PC-3 (cell line): ENCODE data around the gene BCL2L13. TPM values are rescaled to one million over a fixed set of nuclear protein-coding genes. Genes with fewer than 3 reads are reported as not detected.
A peak's percentile ranks its signal among the peaks of the same experiment; 100 is the strongest.
"Not testable (repeated sequence)": the region's sequence is repeated elsewhere in the genome, so short reads cannot be mapped to it uniquely, and the experiment has no call there.

Experiments
- ATAC-seq: fragments of 200-7000 bp; cut with Tn5 transposase; 2 replicates; pipeline ENCODE4 v1.9.1; 2020; ENCODE audit warnings: mild to moderate bottlenecking, moderate library complexity
- BruUV-seq: library from RNA; stranded (reverse); fragments of 400-500 nt; replicated peaks from 2 replicates; lab custom pipeline; 2021; lab: Mats Ljungman, UMichigan
- CTCF ChIA-PET: fragments of 300-600 bp; sonication (Branson Sonifier 250); formaldehyde crosslinking; loops from one replicate; lab custom pipeline; 2022; ENCODE audit warnings: antibody characterized with exemption; lab: Charles Lee
- POLR2A ChIA-PET: fragments of 300-600 bp; sonication (Branson Sonifier 250); formaldehyde crosslinking; loops from one replicate; lab custom pipeline; 2022; ENCODE audit warnings: antibody characterized with exemption; ENCODE audit not compliant: unreplicated experiment; lab: Charles Lee
- DNase-seq: peaks from one replicate; pipeline ENCODE4 v3.0.0-alpha.2; 2015
- H2AFZ ChIP-seq: fragments of 300-600 bp; sonication (generic); 2 replicates; pipeline ENCODE4 v1.6.0; 2016; ENCODE audit warnings: antibody characterized with exemption, low read length
- H3F3A ChIP-seq: fragments of 300-600 bp; sonication (generic); one replicate; pipeline ENCODE4 v1.6.0; 2017; ENCODE audit warnings: antibody characterized with exemption, low read length, control low read depth, mild to moderate bottlenecking; ENCODE audit not compliant: unreplicated experiment
- H3K27ac ChIP-seq: fragments of 300-600 bp; sonication (generic); 2 replicates; pipeline ENCODE4 v1.5.1; 2016; ENCODE audit warnings: mild to moderate bottlenecking, low read length
- H3K27me3 ChIP-seq: fragments of 300-600 bp; sonication (generic); 2 replicates; pipeline ENCODE4 v1.6.1; 2016; ENCODE audit warnings: low read length, mixed read lengths
- H3K36me3 ChIP-seq: fragments of 300-600 bp; sonication (generic); 2 replicates; pipeline ENCODE4 v1.6.1; 2016; ENCODE audit warnings: low read depth, mixed run types, low read length, mixed read lengths
- H3K4me1 ChIP-seq: fragments of 300-600 bp; sonication (generic); 2 replicates; pipeline ENCODE4 v1.5.1; 2016; ENCODE audit warnings: low read length; ENCODE audit not compliant: insufficient read depth
- H3K4me2 ChIP-seq: fragments of 300-600 bp; sonication (generic); 2 replicates; pipeline ENCODE4 v1.6.0; 2016; ENCODE audit warnings: low read length
- H3K4me3 ChIP-seq: fragments of 300-600 bp; sonication (generic); 2 replicates; pipeline ENCODE4 v1.5.1; 2016; ENCODE audit warnings: mild to moderate bottlenecking, low read length, mixed read lengths
- H3K79me2 ChIP-seq: fragments of 300-600 bp; sonication (generic); 2 replicates; pipeline ENCODE4 v1.6.1; 2017; ENCODE audit warnings: low read length, mixed read lengths
- H3K9ac ChIP-seq: fragments of 300-600 bp; sonication (generic); 2 replicates; pipeline ENCODE4 v1.6.0; 2016; ENCODE audit warnings: mild to moderate bottlenecking, low read length
- H3K9me2 ChIP-seq: fragments of 300-600 bp; sonication (generic); replicated peaks from 2 replicates; pipeline ENCODE4 v1.6.1; 2016; ENCODE audit warnings: mixed run types, low read length, mixed read lengths
- H3K9me3 ChIP-seq: fragments of 300-600 bp; sonication (generic); 2 replicates; pipeline ENCODE4 v1.6.1; 2016; ENCODE audit warnings: low read length, mixed read lengths
- H4K20me1 ChIP-seq: fragments of 300-600 bp; sonication (generic); 2 replicates; pipeline ENCODE4 v1.6.1; 2016; ENCODE audit warnings: low read length, mixed read lengths
- CTCF ChIP-seq: fragments of 300-600 bp; sonication (generic); conservative IDR thresholded peaks from 2 replicates; pipeline ENCODE4 v1.5.1; 2017; ENCODE audit warnings: antibody characterized with exemption, low read depth, mild to moderate bottlenecking, low read length
- EZH2 ChIP-seq: fragments of 300-600 bp; sonication (generic); IDR thresholded peaks from one replicate; pipeline ENCODE4 v1.6.1; 2017; ENCODE audit warnings: antibody characterized with exemption, mild to moderate bottlenecking, low read length; ENCODE audit not compliant: unreplicated experiment
- EZH2phosphoT487 ChIP-seq: fragments of 300-600 bp; sonication (generic); IDR thresholded peaks from 2 replicates; pipeline ENCODE4 v1.6.1; 2018; ENCODE audit warnings: mild to moderate bottlenecking, antibody characterized with exemption, low read length, borderline replicate concordance
- intact Hi-C: fragments of 100-400 bp; cut with micrococcal nuclease; formaldehyde crosslinking; loops from 2 replicates; pipeline ENCODE4 v1.9.0; 2023
- total RNA-seq: library from RNA; depleted of rRNA; stranded (reverse); fragments of >200 nt; gene quantifications from 2 replicates; pipeline ENCODE4 v1.2.3, GENCODE V29; 2014

The BCL2L13 gene
- total RNA-seq, 1 experiment from 2014 or later, result 31.3 TPM

- no peak for TF ChIP-seq CTCF
- TF ChIP-seq EZH2phosphoT487, result no peak
- Histone ChIP-seq H3K4me2 (peak overlapping the region; percentile 90), H2AFZ (peak overlapping the region; percentile 81), H3K9me2 (no peaks in the 10 kb centered on the region), H3K4me1 (peaks cover 25% of the 10 kb centered on the region), H3K79me2 (peaks cover 39% of the 10 kb centered on the region), H3K27me3 (no peaks in the 10 kb centered on the region), H3K9ac (peak overlapping the region; percentile 98), H3K36me3 (no peaks in the 10 kb centered on the region), H4K20me1 (0 out of 2 replicates have a peak, but pooled peaks cover 3% of the 10 kb centered on the region), H3K4me3 (peak overlapping the region; percentile 91), H3K9me3 (no peaks in the 10 kb centered on the region), H3F3A (peaks cover under 1% of the 10 kb centered on the region), H3K27ac (peak overlapping the region; percentile 93)
- ChIA-PET POLR2A (no interaction called here), CTCF (no interaction called here)
- peak; percentile 37 for ATAC-seq
- DNase-seq, result no peak
- intact Hi-C loops, result loop anchor here (2.0 kb wide), 2 partner anchors 35 to 69 kb away; no protein-coding TSS in a partner anchor
- no TSS peak for BruUV-seq
Measured at GRCh38 chr22:17638182-17638431, 450 bp upstream of the BCL2L13 start.

- Histone ChIP-seq H3K9me3 (no peaks in the 10 kb centered on the region), H3K36me3 (no peaks in the 10 kb centered on the region), H3F3A (no peaks in the 10 kb centered on the region), H3K4me2 (peak overlapping the region; percentile 90), H3K27me3 (no peaks in the 10 kb centered on the region), H3K79me2 (peaks cover 44% of the 10 kb centered on the region), H3K4me1 (peaks cover 15% of the 10 kb centered on the region), H3K9me2 (no peaks in the 10 kb centered on the region), H4K20me1 (0 out of 2 replicates have a peak, but pooled peaks cover 3% of the 10 kb centered on the region), H2AFZ (peak overlapping the region; percentile 81; the same call in 1 of the 2 replicates), H3K27ac (peak overlapping the region; percentile 93), H3K4me3 (peak overlapping the region; percentile 91), H3K9ac (peak overlapping the region; percentile 98)
- CTCF ChIA-PET, result interaction anchor here (0.6 kb wide), 3 partner anchors 15 to 104 kb away, joined by 3 read pairs; no protein-coding TSS in a partner anchor
- BruUV-seq, result TSS peak; percentile 91
- intact Hi-C loops, result loop anchor here (2.0 kb wide), 2 partner anchors 34 to 68 kb away; no protein-coding TSS in a partner anchor
- ATAC-seq, result peak; percentile 52
- POLR2A ChIA-PET, result interaction anchor here (0.5 to 0.6 kb wide), 2 partner anchors 15 to 386 kb away, joined by 3 to 15 read pairs; no protein-coding TSS in a partner anchor
- DNase-seq, result peak; percentile 40
- TF ChIP-seq EZH2phosphoT487 (no peak), EZH2 (no peak), CTCF (no peak)
Measured at GRCh38 chr22:17639247-17639741, 737 bp downstream of the BCL2L13 start.

GRCh38 chr22:17641269-17641668, 2.7 kb downstream of the BCL2L13 start:
- no peak overlapping the region for H3K4me2 ChIP-seq
- DNase-seq (no peak), ATAC-seq (no peak)
- H3K9ac ChIP-seq, result no peak overlapping the region
- intact Hi-C loops, result no loop called here
- no TSS peak for BruUV-seq
- no peaks in the 10 kb centered on the region for H3K9me3 ChIP-seq
- no peak overlapping the region for H2AFZ ChIP-seq
- H3K27me3 ChIP-seq, result no peaks in the 10 kb centered on the region
- POLR2A ChIA-PET, result no interaction called here
- TF ChIP-seq EZH2phosphoT487, result no peak
- no peak for TF ChIP-seq CTCF
- TF ChIP-seq EZH2, result no peak
- H3K36me3 ChIP-seq, result no peaks in the 10 kb centered on the region
- H3K9me2 ChIP-seq, result no peaks in the 10 kb centered on the region
- no peaks in the 10 kb centered on the region for H3F3A ChIP-seq
- 0 out of 2 replicates have a peak, but pooled peaks cover 3% of the 10 kb centered on the region for H4K20me1 ChIP-seq
- CTCF ChIA-PET, result no interaction called here
- H3K4me3 ChIP-seq, result no peak overlapping the region
- peaks cover 44% of the 10 kb centered on the region for H3K79me2 ChIP-seq
- H3K4me1 ChIP-seq, result peaks cover 12% of the 10 kb centered on the region
- H3K27ac ChIP-seq, result no peak overlapping the region

GRCh38 chr22:17642357-17642756, 3.8 kb downstream of the BCL2L13 start:
- H3K4me1 ChIP-seq, result peaks cover 11% of the 10 kb centered on the region
- BruUV-seq, H3K27ac ChIP-seq, H2AFZ ChIP-seq, DNase-seq, H3K9me2 ChIP-seq, ATAC-seq, H3F3A ChIP-seq, H3K4me2 ChIP-seq, intact Hi-C loops, H4K20me1 ChIP-seq, H3K9ac ChIP-seq, H3K27me3 ChIP-seq, POLR2A ChIA-PET, H3K36me3 ChIP-seq, H3K9me3 ChIP-seq, H3K4me3 ChIP-seq, CTCF ChIA-PET: not testable (repeated sequence)
- H3K79me2 ChIP-seq, result peaks cover 44% of the 10 kb centered on the region
